Measurements from ENCODE around the gene FAM234B. TPM values are rescaled to one million over a fixed set of nuclear protein-coding genes. Genes with fewer than 3 reads are reported as not detected.

The FAM234B gene
- total and polyA plus RNA-seq, 7 donors, result 0.60 to 5.0 (median 2.9) TPM

DNA sequence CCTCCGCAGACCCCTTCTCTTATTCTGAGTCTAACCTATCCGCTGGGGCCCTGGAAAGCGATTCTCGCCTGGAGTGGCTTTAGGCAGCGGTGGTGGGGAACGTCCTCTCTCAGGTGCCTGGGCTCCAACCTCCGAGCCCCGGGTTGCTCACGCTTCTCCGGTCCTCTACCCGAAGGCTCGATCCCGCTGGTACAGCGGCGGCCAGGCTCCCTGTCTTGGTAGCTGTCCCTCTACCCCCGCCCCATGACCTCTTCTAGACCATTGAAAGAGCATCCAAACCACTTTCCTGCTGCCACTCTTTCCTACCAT lies 43.6 kb upstream of the FAM234B start:
- H3K4me3 ChIP-seq, result peak overlapping the region; percentile 39 to 83 (median 72)
- 1% methylated on average over 16 of the region's 16 CpGs for WGBS, 2 donors
- peak in 1 of 2 donors; percentile 7 for TF ChIP-seq POLR2A (IDR thresholded peaks at IDR 0.05)
- TF ChIP-seq POLR2AphosphoS5 (IDR thresholded peaks at IDR 0.05), result no peak
- H3K27me3 ChIP-seq, result no peaks in the 10 kb centered on the region
- no peaks in the 10 kb centered on the region for H3K36me3 ChIP-seq
- intact Hi-C loops (cut with DNase I), result loop anchor here (2.0 to 10.0 kb wide), 2 partner anchors 44 to 186 kb away; partner anchors contain the start of genes DDX47 and FAM234B
- DNase-seq, result no peak
- H3K4me1 ChIP-seq, result peaks cover 0 to 39% (median 18%) of the 10 kb centered on the region in 4 donors
- peak overlapping the region; percentile 83 to 98 (median 90) for H3K27ac ChIP-seq
- H3K9me3 ChIP-seq, result no peaks in the 10 kb centered on the region

DNA sequence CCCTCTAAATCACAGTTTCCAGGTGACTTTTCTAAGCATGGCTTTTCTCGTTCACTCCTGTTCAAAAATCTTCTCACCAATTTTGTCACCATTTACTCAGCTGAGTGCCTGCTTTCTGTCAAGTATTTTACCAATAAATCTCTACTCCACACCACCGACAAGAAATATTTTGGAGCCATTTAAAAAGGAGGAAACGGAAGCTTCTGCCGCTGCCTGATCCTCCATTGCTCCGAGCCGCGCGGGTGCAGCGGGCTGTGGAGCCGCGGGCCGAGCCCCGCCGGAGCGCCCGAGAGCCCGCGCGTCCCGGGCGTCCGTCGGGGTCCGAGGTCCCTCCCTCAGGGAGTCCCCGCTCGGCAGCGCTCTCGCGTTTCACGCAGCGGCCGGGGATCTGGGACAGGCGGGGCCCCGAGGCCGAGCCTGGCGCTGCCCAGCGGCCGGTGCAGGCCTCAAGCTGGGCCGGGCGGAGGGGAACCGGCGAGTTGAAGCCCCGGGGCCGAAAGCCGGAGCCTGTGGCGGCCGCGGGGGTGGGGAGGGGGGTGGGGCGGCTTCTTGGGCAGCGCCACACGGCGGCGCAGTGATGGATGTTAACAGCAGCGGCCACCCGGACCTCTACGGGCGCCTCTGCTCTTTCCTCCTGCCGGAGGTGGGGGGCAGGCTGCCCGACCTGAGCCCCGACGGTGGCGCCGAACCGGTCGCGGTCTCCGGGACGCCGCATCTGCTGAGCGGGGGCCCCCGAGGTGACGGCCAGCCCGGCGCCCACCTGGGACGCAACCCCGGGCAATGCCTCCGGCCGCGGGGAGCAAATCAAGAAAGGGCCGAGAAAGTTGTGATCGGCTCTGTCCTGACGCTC lies 43.0 kb upstream of the FAM234B start:
- WGBS, 2 donors, result 1% methylated on average over 82 of the region's 82 CpGs
- intact Hi-C loops (cut with DNase I), result loop anchor here (2.0 to 10.0 kb wide), 2 partner anchors 44 to 186 kb away; partner anchors contain the start of genes DDX47 and FAM234B

DNA sequence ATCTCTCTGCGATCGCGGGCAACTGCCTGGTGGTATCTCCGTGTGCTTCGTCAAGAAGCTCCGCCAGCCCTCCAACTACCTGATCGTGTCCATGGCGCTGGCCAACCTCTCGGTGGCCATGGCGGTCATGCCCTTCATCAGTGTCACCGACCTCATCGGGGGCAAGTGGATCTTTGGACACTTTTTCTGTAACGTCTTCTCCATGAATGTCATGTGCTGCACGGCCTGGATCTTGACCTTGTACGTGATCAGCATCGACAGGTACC lies 42.5 kb upstream of the FAM234B start:
- no peaks in the 10 kb centered on the region for H3K9me3 ChIP-seq
- H3K27ac ChIP-seq, result peak overlapping the region; percentile 83 to 98 (median 90)
- TF ChIP-seq, protein P1, sequence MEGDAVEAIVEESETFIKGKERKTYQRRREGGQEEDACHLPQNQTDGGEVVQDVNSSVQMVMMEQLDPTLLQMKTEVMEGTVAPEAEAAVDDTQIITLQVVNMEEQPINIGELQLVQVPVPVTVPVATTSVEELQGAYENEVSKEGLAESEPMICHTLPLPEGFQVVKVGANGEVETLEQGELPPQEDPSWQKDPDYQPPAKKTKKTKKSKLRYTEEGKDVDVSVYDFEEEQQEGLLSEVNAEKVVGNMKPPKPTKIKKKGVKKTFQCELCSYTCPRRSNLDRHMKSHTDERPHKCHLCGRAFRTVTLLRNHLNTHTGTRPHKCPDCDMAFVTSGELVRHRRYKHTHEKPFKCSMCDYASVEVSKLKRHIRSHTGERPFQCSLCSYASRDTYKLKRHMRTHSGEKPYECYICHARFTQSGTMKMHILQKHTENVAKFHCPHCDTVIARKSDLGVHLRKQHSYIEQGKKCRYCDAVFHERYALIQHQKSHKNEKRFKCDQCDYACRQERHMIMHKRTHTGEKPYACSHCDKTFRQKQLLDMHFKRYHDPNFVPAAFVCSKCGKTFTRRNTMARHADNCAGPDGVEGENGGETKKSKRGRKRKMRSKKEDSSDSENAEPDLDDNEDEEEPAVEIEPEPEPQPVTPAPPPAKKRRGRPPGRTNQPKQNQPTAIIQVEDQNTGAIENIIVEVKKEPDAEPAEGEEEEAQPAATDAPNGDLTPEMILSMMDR (IDR thresholded peaks at IDR 0.05), result no peak
- TF ChIP-seq POLR2AphosphoS5 (IDR thresholded peaks at IDR 0.05), result no peak
- no peak for TF ChIP-seq EP300 (IDR thresholded peaks at IDR 0.05)
- no peak for TF ChIP-seq POLR2A (IDR thresholded peaks at IDR 0.05)
- H3K36me3 ChIP-seq, result no peaks in the 10 kb centered on the region
- H3K4me3 ChIP-seq, result peak overlapping the region; percentile 39 to 83 (median 72)
- 53 to 61% methylated on average over 16 of the region's 16 CpGs for WGBS, 2 donors
- peak; percentile 67 for DNase-seq
- intact Hi-C loops (cut with DNase I), result loop anchor here (2.0 to 10.0 kb wide), 2 partner anchors 43 to 187 kb away; partner anchors contain the start of genes DDX47 and FAM234B
- H3K4me1 ChIP-seq, result peaks cover 0 to 38% (median 17%) of the 10 kb centered on the region in 4 donors
- H3K27me3 ChIP-seq, result no peaks in the 10 kb centered on the region

More for the DNA sequence above, 43.0 kb upstream of the FAM234B start:
- no peaks in the 10 kb centered on the region for H3K9me3 ChIP-seq
- peak overlapping the region; percentile 39 to 83 (median 72) for H3K4me3 ChIP-seq
- no peaks in the 10 kb centered on the region for H3K27me3 ChIP-seq
- peak overlapping the region; percentile 83 to 98 (median 90) for H3K27ac ChIP-seq
- no peaks in the 10 kb centered on the region for H3K36me3 ChIP-seq
- DNase-seq, result peak; percentile 74
- TF ChIP-seq EP300 (IDR thresholded peaks at IDR 0.05) (no peak), POLR2AphosphoS5 (IDR thresholded peaks at IDR 0.05) (peak in 1 of 4 donors; percentile 2)
- TF ChIP-seq, protein P1 (IDR thresholded peaks at IDR 0.05), result peak in 2 of 4 experiments; percentile 9 to 46
- peaks cover 0 to 39% (median 18%) of the 10 kb centered on the region in 4 donors for H3K4me1 ChIP-seq

DNA sequence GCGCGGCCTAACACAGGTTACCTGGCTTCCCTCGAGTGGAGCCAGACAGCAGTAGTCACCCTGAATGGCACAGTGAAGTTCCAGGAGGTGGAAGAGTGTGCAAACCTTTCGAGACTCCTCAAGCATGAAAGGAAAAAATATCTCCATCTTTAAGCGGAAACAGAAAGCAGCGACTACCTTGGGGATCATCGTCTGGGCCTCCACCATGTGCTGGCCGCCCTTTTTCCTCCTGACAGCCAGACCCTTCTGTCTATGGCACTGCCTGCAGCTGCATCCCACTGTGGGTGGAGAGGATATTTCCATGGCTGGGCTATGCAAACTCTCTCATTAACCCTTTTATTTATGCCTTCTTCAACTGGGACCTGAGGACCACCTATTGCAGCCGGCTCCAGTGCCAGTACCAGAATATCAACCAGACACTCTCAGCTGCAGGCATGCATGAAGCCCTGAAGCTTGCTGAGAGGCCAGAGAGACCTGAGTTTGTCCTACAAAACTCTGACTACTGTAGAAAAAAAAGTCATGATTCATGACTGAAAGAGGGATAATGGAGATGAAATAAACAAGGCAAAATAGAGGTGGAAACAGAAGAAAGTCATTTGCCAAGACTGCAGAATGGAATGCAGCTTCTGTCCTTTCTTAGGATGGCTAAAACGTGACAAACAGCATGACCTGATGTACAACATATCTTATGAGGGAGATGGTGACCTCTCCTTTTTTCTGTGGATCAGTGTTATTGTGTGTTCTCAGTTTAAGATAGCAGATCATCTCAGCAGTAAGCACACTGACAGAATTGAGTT lies 41.7 kb upstream of the FAM234B start:
- intact Hi-C loops (cut with DNase I), result loop anchor here (10.0 kb wide), 1 partner anchor 188 kb away; the partner anchor contains the start of gene DDX47
- DNase-seq, result no peak
- H3K36me3 ChIP-seq, result no peaks in the 10 kb centered on the region
- H3K27ac ChIP-seq, result no peak overlapping the region
- 97% methylated on average over 10 of the region's 10 CpGs for WGBS, 2 donors
- peak overlapping the region in 1 of 4 donors; percentile 62 for H3K4me3 ChIP-seq
- H3K27me3 ChIP-seq, result no peaks in the 10 kb centered on the region
- H3K4me1 ChIP-seq, result peaks cover 0 to 30% (median 15%) of the 10 kb centered on the region in 4 donors
- no peaks in the 10 kb centered on the region for H3K9me3 ChIP-seq
- TF ChIP-seq EP300 (IDR thresholded peaks at IDR 0.05), result no peak
- TF ChIP-seq POLR2AphosphoS5 (IDR thresholded peaks at IDR 0.05), result no peak
- no peak for TF ChIP-seq POLR2A (IDR thresholded peaks at IDR 0.05)
- TF ChIP-seq, protein P1 (IDR thresholded peaks at IDR 0.05), result no peak

DNA sequence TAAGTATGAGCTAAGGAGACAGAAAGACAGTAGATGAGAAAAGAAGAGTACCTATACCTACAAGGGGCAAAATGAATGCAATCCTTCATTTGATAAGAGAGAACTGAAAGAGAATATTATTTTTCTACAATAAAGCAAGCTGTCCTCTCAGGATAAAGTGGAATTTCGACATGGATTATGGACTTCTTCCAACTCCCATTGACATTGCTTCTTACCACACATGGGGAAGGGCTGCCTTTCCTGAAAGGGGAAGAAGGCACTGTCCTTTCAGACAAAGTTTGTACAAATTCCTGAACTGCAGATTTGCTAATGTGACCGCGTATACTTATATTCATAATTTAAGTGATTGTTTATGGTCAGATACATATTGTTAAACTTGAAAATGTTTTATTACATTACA lies 39.8 kb upstream of the FAM234B start:
- H3K27me3 ChIP-seq, result no peaks in the 10 kb centered on the region
- H3K9me3 ChIP-seq, result no peaks in the 10 kb centered on the region
- TF ChIP-seq POLR2AphosphoS5 (IDR thresholded peaks at IDR 0.05), result no peak
- no peak overlapping the region for H3K4me3 ChIP-seq
- WGBS, 2 donors, result 88 to 92% methylated on average over 3 of the region's 3 CpGs
- no peak for DNase-seq
- H3K36me3 ChIP-seq, result no peaks in the 10 kb centered on the region
- H3K27ac ChIP-seq, result no peak overlapping the region
- H3K4me1 ChIP-seq, result peaks cover 0 to 15% (median 4%) of the 10 kb centered on the region in 4 donors
- intact Hi-C loops (cut with DNase I), result loop anchor here (10.0 kb wide), 1 partner anchor 190 kb away; the partner anchor contains the start of gene DDX47

All from sigmoid colon (tissue), 7 donors.